ENCODE results near the gene UNC5A. TPM values are rescaled to one million over a fixed set of nuclear protein-coding genes. Genes with fewer than 3 reads are reported as not detected.

The UNC5A gene
- total and polyA plus RNA-seq, 10 of the 15 experiments (the other 5 are each of a cell fraction or from before 2014, with no cell fraction given): not detected

- no peaks in the 10 kb centered on the region for H3K9me3 ChIP-seq (replicated peaks; ENCODE audit: control insufficient read depth, insufficient read depth, low read length)
- SMC1A ChIA-PET (ENCODE audit: uncharacterized antibody, unreplicated experiment): interaction anchor here (1.7 kb wide), 1 partner anchor 159 kb away, joined by 6 read pairs; no protein-coding TSS in a partner anchor
- DNase-seq (ENCODE audit: low read depth, low spot score) (no peak), FAIRE-seq (no peak), ATAC-seq (no peak)
- H3K27ac ChIP-seq (ENCODE audit: control insufficient read depth, insufficient read depth): no peak overlapping the region
- TF ChIP-seq E4F1 (IDR thresholded peaks at IDR 0.05; ENCODE audit: borderline replicate concordance, partially characterized antibody) (no peak), GABPA (IDR thresholded peaks at IDR 0.05; ENCODE audit: low read depth) (no peak), ZZZ3 (IDR thresholded peaks at IDR 0.05; ENCODE audit: control insufficient read depth, insufficient read length, low read depth) (no peak), RCOR1 (conservative IDR thresholded peaks at IDR 0.05; ENCODE audit: low read depth, low read length) (no peak), SREBF1 (IDR thresholded peaks at IDR 0.05; ENCODE audit: low read length) (no peak), EP300 (IDR thresholded peaks at IDR 0.05; ENCODE audit: borderline replicate concordance in 1 of 2, control insufficient read depth in 1 of 2, low read depth in 2 of 2, low read length in 2 of 2) (no peak)
- no peaks in the 10 kb centered on the region for H3K4me1 ChIP-seq (ENCODE audit: control insufficient read depth, insufficient read depth, low read length)
- intact Hi-C loops (cut with micrococcal nuclease; ENCODE audit: unreplicated experiment): loop anchor here (5.0 to 10.0 kb wide), 2 partner anchors 135 to 293 kb away; no protein-coding TSS in a partner anchor
- H3K79me2 ChIP-seq (ENCODE audit: control insufficient read depth, insufficient read depth, low read length): no peaks in the 10 kb centered on the region
- H3K9ac ChIP-seq (ENCODE audit: control insufficient read depth, insufficient read depth, low read length): no peak overlapping the region
- BruUV-seq (replicated peaks): no TSS peak
- POLR2A ChIA-PET: no interaction called here
- CTCF ChIA-PET: interaction anchor here (1.1 to 1.2 kb wide), 2 partner anchors 159 kb away, joined by 6 to 11 read pairs; no protein-coding TSS in a partner anchor
- RAD21 ChIA-PET (ENCODE audit: unreplicated experiment): interaction anchor here (1.3 kb wide), 1 partner anchor 159 kb away, joined by 3 read pairs; no protein-coding TSS in a partner anchor
- no peak overlapping the region for H3K4me2 ChIP-seq (ENCODE audit: control insufficient read depth, insufficient read depth)
- no peak overlapping the region for H2AFZ ChIP-seq (ENCODE audit: control insufficient read depth, low read depth, low read length)
- in situ Hi-C loops (cut with MboI): no loop called here
- no peaks in the 10 kb centered on the region; the same call in 1 of the 2 replicates for H4K20me1 ChIP-seq (ENCODE audit: control insufficient read depth, insufficient read depth)
- H3K4me3 ChIP-seq: no peak overlapping the region
- WGBS (ENCODE audit: insufficient coverage, insufficient replicate concordance, low lambda C conversion rate, missing lambda C conversion rate): 62% methylated on average over 5 of the region's 5 CpGs
- no peaks in the 10 kb centered on the region for H3K36me3 ChIP-seq (ENCODE audit: control insufficient read depth in 2 of 2, insufficient read depth in 2 of 2, low read length in 1 of 2)
- H3K27me3 ChIP-seq (replicated peaks in 1 of 2; ENCODE audit: control insufficient read depth in 2 of 2, insufficient read depth in 2 of 2, low read length in 1 of 2): peaks cover 0 to 12% of the 10 kb centered on the region in 2 experiments; a peak in 2 of 4 replicates
Observed at GRCh38 chr5:176819476-176819875, 9.1 kb downstream of the UNC5A start.

All from GM12878 (cell line).